Progenitor cell of endocrine pancreas (in vitro differentiated cells): ENCODE measurements around the gene PTPRH. TPM values are rescaled to one million over a fixed set of nuclear protein-coding genes. Genes with fewer than 3 reads are reported as not detected.

Experiments
- DNase-seq: peaks from one replicate; pipeline ENCODE4 v3.0.0; 2021; ENCODE audit warnings: low spot score; ENCODE audit not compliant: unreplicated experiment
- H3K27ac Mint-ChIP-seq: 2 replicates; pipeline ENCODE4 v1.8.0; 2021; ENCODE audit warnings: mild to moderate bottlenecking, moderate library complexity, mixed read lengths
- H3K27me3 Mint-ChIP-seq: 2 replicates; pipeline ENCODE4 v1.8.0; 2021; ENCODE audit warnings: mixed read lengths
- H3K36me3 Mint-ChIP-seq: 2 replicates; pipeline ENCODE4 v1.8.0; 2022; ENCODE audit warnings: mixed read lengths; ENCODE audit not compliant: insufficient read depth
- H3K4me1 Mint-ChIP-seq: 2 replicates; pipeline ENCODE4 v1.8.0; 2021; ENCODE audit warnings: low read depth, mixed read lengths
- H3K4me3 Mint-ChIP-seq: 2 replicates; pipeline ENCODE4 v1.8.0; 2021; ENCODE audit warnings: low read depth, mild to moderate bottlenecking, moderate library complexity, mixed read lengths
- H3K9me3 Mint-ChIP-seq: 2 replicates; pipeline ENCODE4 v1.8.0; 2021; ENCODE audit warnings: low read depth, mixed read lengths
- total RNA-seq: library from RNA; stranded (reverse); gene quantifications from 2 replicates; pipeline ENCODE4 v1.2.1, GENCODE V29; 2021
- TF ChIP-seq, protein P1 (sequence below): fragments of 200-600 bp; sonication (generic); IDR thresholded peaks from one replicate; pipeline ENCODE4 v1.5.0; 2021; ENCODE audit warnings: antibody characterized with exemption, mild to moderate bottlenecking; ENCODE audit not compliant: unreplicated experiment

PTPRH gene
- total RNA-seq, 1 donor from 2014 or later: 0.43 TPM

DNA sequence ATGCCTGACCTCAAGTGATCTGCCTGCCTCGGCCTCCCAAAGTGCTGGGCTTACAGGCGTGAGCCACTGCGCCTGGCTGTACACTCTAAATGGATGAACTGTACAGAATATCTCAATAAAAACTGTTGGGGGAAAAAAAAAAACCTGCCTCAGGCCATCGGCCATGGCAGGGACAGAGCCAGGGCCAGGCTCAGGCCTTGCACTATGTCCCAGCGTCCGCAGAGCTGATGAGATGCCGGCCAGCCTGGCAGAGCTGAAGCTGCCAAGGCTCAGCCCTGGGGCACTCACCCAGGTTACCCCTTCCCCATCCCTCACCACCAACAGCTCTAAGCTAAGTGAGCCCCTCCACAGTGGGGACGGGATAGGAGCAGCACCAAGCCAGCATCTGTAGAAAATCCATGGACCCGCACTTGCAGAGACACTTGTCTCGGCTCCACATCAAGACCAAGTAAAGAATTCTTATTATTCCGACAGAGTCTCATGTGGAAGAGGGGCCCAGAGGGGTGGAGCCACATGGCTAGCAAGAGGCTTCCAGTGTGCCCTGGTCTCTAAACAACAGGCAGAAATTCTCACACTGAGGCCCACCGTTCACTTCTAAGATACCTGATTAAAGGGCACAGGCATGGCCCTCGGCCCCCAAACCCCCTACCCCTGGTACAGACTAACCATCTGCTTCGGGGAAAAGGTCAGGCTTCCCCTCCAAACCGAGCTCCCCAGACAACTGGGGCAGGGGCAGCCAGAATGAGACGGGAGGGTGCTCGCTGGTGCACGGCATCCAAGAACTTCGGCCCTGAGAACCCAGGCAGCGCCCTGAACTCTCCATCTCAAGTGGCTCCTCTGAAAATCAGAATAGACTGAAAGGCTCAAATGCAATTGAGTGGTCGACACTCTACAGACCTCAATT, 43.7 kb upstream of the PTPRH start:
- peak overlapping the region; percentile 45 for H3K27ac Mint-ChIP-seq
- TF ChIP-seq, protein P1, sequence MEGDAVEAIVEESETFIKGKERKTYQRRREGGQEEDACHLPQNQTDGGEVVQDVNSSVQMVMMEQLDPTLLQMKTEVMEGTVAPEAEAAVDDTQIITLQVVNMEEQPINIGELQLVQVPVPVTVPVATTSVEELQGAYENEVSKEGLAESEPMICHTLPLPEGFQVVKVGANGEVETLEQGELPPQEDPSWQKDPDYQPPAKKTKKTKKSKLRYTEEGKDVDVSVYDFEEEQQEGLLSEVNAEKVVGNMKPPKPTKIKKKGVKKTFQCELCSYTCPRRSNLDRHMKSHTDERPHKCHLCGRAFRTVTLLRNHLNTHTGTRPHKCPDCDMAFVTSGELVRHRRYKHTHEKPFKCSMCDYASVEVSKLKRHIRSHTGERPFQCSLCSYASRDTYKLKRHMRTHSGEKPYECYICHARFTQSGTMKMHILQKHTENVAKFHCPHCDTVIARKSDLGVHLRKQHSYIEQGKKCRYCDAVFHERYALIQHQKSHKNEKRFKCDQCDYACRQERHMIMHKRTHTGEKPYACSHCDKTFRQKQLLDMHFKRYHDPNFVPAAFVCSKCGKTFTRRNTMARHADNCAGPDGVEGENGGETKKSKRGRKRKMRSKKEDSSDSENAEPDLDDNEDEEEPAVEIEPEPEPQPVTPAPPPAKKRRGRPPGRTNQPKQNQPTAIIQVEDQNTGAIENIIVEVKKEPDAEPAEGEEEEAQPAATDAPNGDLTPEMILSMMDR: no peak
- no peak for DNase-seq
- H3K27me3 Mint-ChIP-seq: no peaks in the 10 kb centered on the region
- no peak overlapping the region for H3K4me3 Mint-ChIP-seq
- H3K4me1 Mint-ChIP-seq: peaks cover 23% of the 10 kb centered on the region
- H3K36me3 Mint-ChIP-seq: no peaks in the 10 kb centered on the region
- no peaks in the 10 kb centered on the region for H3K9me3 Mint-ChIP-seq

DNA sequence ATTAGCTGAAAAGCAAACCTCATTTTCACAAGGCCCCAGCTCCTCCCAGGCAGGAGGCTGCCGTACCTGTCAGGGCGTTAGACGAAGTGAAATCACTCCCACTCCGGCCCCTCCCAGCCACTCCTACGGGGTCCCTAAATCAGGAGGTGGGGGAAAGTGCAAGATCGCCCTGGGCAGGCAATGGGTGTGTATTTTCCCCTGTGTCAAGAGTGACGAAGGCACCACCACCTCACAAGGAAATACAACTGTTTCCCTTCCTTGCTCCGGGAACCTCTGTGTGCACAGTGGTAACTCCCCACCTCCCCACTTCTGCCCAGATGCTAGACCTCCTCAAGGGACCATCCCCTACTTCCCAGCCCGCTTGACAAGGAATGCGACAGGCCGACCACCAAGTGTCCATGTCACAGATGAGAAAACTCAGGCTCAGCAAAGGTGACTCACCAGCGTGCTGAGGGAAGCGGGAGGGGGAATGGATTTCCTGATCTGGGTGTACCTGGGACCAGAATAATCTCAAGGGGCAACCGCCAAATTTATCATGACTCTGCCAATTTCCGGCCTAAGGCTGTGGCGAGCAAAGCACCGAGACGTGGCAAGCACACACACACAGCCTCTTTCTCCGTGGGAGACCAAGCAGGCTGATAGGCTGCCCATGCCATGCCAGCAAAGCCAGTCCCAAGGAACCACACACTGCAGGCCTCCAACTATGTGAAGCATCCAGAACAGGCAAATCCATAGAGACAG, 42.2 kb upstream of the PTPRH start:
- DNase-seq: no peak
- Mint-ChIP-seq H3K27me3 (no peaks in the 10 kb centered on the region), H3K9me3 (no peaks in the 10 kb centered on the region), H3K27ac (peak overlapping the region; percentile 68), H3K4me1 (peaks cover 9% of the 10 kb centered on the region), H3K4me3 (no peak overlapping the region), H3K36me3 (no peaks in the 10 kb centered on the region)
- TF ChIP-seq, protein P1: no peak

DNA sequence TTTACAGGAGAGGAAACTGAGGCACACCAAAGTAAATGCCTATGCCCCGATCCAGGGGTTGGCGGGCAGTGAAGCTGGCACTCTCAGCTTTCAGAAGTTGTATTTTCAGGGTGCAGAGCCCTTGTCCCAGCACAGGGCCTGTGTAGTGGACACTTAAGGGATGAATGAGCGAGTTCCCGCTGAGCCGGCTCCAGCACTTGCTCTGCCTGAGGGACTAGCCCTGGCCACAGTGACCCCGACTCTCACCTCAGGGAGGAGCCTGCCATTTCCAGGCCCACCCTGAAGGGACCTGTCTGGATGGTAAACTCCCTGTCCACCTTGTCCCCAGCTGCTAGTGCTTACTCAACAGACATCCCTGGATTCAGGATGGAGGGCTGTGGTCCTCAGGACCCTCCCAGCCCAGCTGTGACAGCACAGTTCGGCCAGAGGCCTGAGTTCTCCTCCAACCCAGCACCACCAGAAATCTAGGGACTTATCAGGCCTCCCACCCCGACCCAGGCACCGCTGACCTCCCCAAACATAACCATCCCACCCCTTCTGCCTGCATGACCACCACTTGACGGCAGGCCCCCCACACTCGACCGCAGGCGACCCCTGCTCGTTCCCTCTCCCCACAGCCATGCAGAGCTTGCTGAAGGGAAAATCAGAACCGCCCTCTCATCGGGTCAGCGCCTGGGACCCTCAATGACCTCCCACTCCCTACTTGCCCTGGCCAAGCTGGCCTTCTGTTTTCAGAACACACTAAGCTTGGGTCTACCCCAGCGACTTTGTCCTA, 41.1 kb upstream of the PTPRH start:
- DNase-seq: no peak
- H3K27me3 Mint-ChIP-seq: no peaks in the 10 kb centered on the region
- peak overlapping the region; percentile 3 for H3K27ac Mint-ChIP-seq
- TF ChIP-seq, protein P1: no peak
- no peaks in the 10 kb centered on the region for H3K36me3 Mint-ChIP-seq
- no peaks in the 10 kb centered on the region for H3K9me3 Mint-ChIP-seq
- no peak overlapping the region for H3K4me3 Mint-ChIP-seq
- H3K4me1 Mint-ChIP-seq: no peaks in the 10 kb centered on the region

DNA sequence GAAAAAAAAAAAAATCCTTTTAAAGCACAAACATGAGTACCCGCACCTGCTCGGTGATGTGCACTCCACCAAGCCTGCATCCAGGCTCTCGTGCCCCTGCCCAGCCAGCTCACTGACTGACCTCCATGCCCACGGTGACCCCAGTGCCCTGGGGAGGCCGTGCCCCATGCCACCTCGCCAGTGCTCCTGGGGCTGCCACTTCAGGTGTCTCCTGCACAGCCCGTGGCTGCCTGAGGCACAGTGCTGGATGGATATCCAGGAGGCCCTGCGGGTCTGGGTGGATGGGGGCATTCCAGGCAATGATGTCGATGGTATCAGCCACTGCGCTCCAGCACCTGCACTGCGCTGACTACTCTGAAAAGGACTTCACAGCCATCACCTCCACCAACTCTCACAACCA, 40.5 kb upstream of the PTPRH start:
- no peak for DNase-seq
- Mint-ChIP-seq H3K27ac (no peak overlapping the region), H3K27me3 (no peaks in the 10 kb centered on the region), H3K4me3 (no peak overlapping the region), H3K4me1 (no peaks in the 10 kb centered on the region), H3K36me3 (no peaks in the 10 kb centered on the region), H3K9me3 (no peaks in the 10 kb centered on the region)
- TF ChIP-seq, protein P1: no peak

DNA sequence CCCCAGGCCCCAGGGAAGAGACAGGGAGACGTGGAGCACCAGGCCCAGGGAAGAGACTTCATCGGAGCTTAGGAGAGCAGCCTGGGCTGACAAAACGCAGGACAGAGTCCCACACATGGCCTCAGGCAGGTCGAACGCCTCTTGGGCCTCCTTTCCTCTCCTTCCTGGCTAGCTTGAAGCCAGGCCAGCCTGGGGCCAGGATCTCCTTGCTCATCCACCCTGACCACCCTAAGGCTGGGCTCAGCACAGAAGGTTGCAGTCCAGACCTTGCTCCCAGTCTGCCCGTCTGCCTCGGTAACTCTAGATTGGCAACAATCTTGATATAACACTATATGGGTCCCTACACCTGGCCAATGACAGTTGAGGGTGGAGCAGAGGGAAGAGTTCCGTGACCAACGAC, 39.4 kb upstream of the PTPRH start:
- no peaks in the 10 kb centered on the region for H3K9me3 Mint-ChIP-seq
- TF ChIP-seq, protein P1: no peak
- no peaks in the 10 kb centered on the region for H3K4me1 Mint-ChIP-seq
- DNase-seq: no peak
- H3K27me3 Mint-ChIP-seq: no peaks in the 10 kb centered on the region
- peak overlapping the region; percentile 33 for H3K27ac Mint-ChIP-seq
- no peak overlapping the region for H3K4me3 Mint-ChIP-seq
- peaks cover 4% of the 10 kb centered on the region for H3K36me3 Mint-ChIP-seq
